ENCODE data around the gene XRCC4. TPM values are rescaled to one million over a fixed set of nuclear protein-coding genes. Genes with fewer than 3 reads are reported as not detected.

XRCC4 gene
- polyA plus RNA-seq, 1 of the 3 experiments (the other 2 are of a cell fraction) = 1.8 TPM

- POLR2A ChIA-PET = no interaction called here
- 90% methylated on average over 1 of the region's 1 CpG for WGBS (ENCODE audit: low lambda C conversion rate)
- no peak overlapping the region for H3K9ac ChIP-seq
These were observed 127.3 kb downstream of the XRCC4 start for GRCh38 chr5:83204651-83205050.

GRCh38 chr5:83209963-83210362 lies 132.6 kb downstream of the XRCC4 start:
- TF ChIP-seq, protein P1, sequence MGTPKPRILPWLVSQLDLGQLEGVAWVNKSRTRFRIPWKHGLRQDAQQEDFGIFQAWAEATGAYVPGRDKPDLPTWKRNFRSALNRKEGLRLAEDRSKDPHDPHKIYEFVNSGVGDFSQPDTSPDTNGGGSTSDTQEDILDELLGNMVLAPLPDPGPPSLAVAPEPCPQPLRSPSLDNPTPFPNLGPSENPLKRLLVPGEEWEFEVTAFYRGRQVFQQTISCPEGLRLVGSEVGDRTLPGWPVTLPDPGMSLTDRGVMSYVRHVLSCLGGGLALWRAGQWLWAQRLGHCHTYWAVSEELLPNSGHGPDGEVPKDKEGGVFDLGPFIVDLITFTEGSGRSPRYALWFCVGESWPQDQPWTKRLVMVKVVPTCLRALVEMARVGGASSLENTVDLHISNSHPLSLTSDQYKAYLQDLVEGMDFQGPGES (IDR thresholded peaks at IDR 0.05; ENCODE audit: low read depth, low read length) = no peak
- TF ChIP-seq CTCF (IDR thresholded peaks at IDR 0.05) = no peak
- no peak for TF ChIP-seq MXI1 (IDR thresholded peaks at IDR 0.05; ENCODE audit: low read depth, low read length)
- no peak for TF ChIP-seq PBX3 (IDR thresholded peaks at IDR 0.05)
- no peak for TF ChIP-seq POLR2AphosphoS5 (IDR thresholded peaks at IDR 0.05; ENCODE audit: low read depth, low read length)
- TF ChIP-seq TEAD4 (IDR thresholded peaks at IDR 0.05; ENCODE audit: borderline replicate concordance, insufficient read depth) = no peak
- no peak for TF ChIP-seq SIN3A (IDR thresholded peaks at IDR 0.05; ENCODE audit: borderline replicate concordance, low read depth, low read length)
- no peak for TF ChIP-seq FOXJ3 (CRISPR knock-in tag; IDR thresholded peaks at IDR 0.05)
- no peak for TF ChIP-seq TAF1 (IDR thresholded peaks at IDR 0.05; ENCODE audit: borderline replicate concordance, low read depth, low read length)
- no peak for TF ChIP-seq RCOR1 (IDR thresholded peaks at IDR 0.05; ENCODE audit: low read length)
- TF ChIP-seq FOXM1 (IDR thresholded peaks at IDR 0.05; ENCODE audit: low read depth) = no peak
- no peak for TF ChIP-seq GABPA (IDR thresholded peaks at IDR 0.05; ENCODE audit: low read depth)
- no peak for TF ChIP-seq SMC3 (IDR thresholded peaks at IDR 0.05; ENCODE audit: low read depth, low read length)
- ChIA-PET CTCF (interaction anchor here (1.1 to 1.4 kb wide), 2 partner anchors 10 to 12 kb away, joined by 3 to 4 read pairs; no protein-coding TSS in a partner anchor), POLR2A (no interaction called here)
- H3K4me1 ChIP-seq (ENCODE audit: control insufficient read depth in 1 of 2, insufficient read depth in 2 of 2, low read depth in 1 of 2, low read length in 1 of 2) = no peaks in the 10 kb centered on the region
- H3K4me2 ChIP-seq = no peak overlapping the region
- H3K36me3 ChIP-seq (replicated peaks in 1 of 2; ENCODE audit: control insufficient read depth in 1 of 2, insufficient read depth in 2 of 2, low read length in 1 of 2) = peaks cover 0 to 8% of the 10 kb centered on the region in 2 experiments
- no peak overlapping the region for H2AFZ ChIP-seq (ENCODE audit: low read depth)
- H3K27ac ChIP-seq (ENCODE audit: low read depth in 2 of 2, low read length in 1 of 2) = no peak overlapping the region
- no peak for DNase-seq
- no peaks in the 10 kb centered on the region for H4K20me1 ChIP-seq (ENCODE audit: insufficient read depth)
- no peaks in the 10 kb centered on the region for H3K27me3 ChIP-seq (ENCODE audit: insufficient read depth)
- no peak overlapping the region for H3K9ac ChIP-seq
- H3F3A ChIP-seq (replicated peaks; ENCODE audit: insufficient read depth) = no peaks in the 10 kb centered on the region
- no peak overlapping the region for H3K4me3 ChIP-seq (ENCODE audit: low read depth in 2 of 2, low read length in 1 of 2)
- no peaks in the 10 kb centered on the region for H3K9me2 ChIP-seq
- H3K79me2 ChIP-seq (ENCODE audit: insufficient read depth) = no peaks in the 10 kb centered on the region
- no peaks in the 10 kb centered on the region for H3K9me3 ChIP-seq

More at GRCh38 chr5:83204651-83205050, 127.3 kb downstream of the XRCC4 start:
- no peak overlapping the region for H3K27ac ChIP-seq (ENCODE audit: low read depth in 2 of 2, low read length in 1 of 2)
- no peak overlapping the region for H3K4me3 ChIP-seq (ENCODE audit: low read depth in 2 of 2, low read length in 1 of 2)
- H3K27me3 ChIP-seq (ENCODE audit: insufficient read depth) = no peaks in the 10 kb centered on the region
- H3K4me1 ChIP-seq (ENCODE audit: control insufficient read depth in 1 of 2, insufficient read depth in 2 of 2, low read depth in 1 of 2, low read length in 1 of 2) = no peaks in the 10 kb centered on the region
- no peaks in the 10 kb centered on the region for H3K9me3 ChIP-seq
- H4K20me1 ChIP-seq (ENCODE audit: insufficient read depth) = no peaks in the 10 kb centered on the region
- CTCF ChIA-PET = no interaction called here
- no peak overlapping the region for H3K4me2 ChIP-seq
- no peak for TF ChIP-seq POLR2AphosphoS5 (IDR thresholded peaks at IDR 0.05; ENCODE audit: low read depth, low read length)
- TF ChIP-seq NFIC (IDR thresholded peaks at IDR 0.05; ENCODE audit: borderline replicate concordance) = no peak
- TF ChIP-seq USF2 (IDR thresholded peaks at IDR 0.05; ENCODE audit: borderline replicate concordance, low read depth, low read length) = no peak
- no peak for TF ChIP-seq FOSL2 (IDR thresholded peaks at IDR 0.05; ENCODE audit: borderline replicate concordance, low read depth)
- TF ChIP-seq SMC3 (IDR thresholded peaks at IDR 0.05; ENCODE audit: low read depth, low read length) = no peak
- TF ChIP-seq PBX3 (IDR thresholded peaks at IDR 0.05) = no peak
- TF ChIP-seq RAD21 (IDR thresholded peaks at IDR 0.05; ENCODE audit: low read length) = no peak
- H3K36me3 ChIP-seq (replicated peaks in 1 of 2; ENCODE audit: control insufficient read depth in 1 of 2, insufficient read depth in 2 of 2, low read length in 1 of 2) = peaks cover 0 to 12% of the 10 kb centered on the region in 2 experiments
- DNase-seq = no peak
- H2AFZ ChIP-seq (ENCODE audit: low read depth) = no peak overlapping the region
- H3K79me2 ChIP-seq (ENCODE audit: insufficient read depth) = no peaks in the 10 kb centered on the region
- no peaks in the 10 kb centered on the region for H3F3A ChIP-seq (replicated peaks; ENCODE audit: insufficient read depth)
- H3K9me2 ChIP-seq = no peaks in the 10 kb centered on the region; the same call in 1 of the 2 replicates
